GM21825 (cell line): ENCODE results near the gene EXOC4.
"Not testable (repeated sequence)": the region's sequence is repeated elsewhere in the genome, so short reads cannot be mapped to it uniquely, and the experiment has no call there.

ENCODE experiments used
- ATAC-seq: cut with Tn5 transposase; IDR thresholded peaks from one replicate; pipeline ENCODE4 v1.9.1; 2021; ENCODE audit warnings: mild to moderate bottlenecking, moderate library complexity; ENCODE audit not compliant: unreplicated experiment

EXOC4 gene

DNA sequence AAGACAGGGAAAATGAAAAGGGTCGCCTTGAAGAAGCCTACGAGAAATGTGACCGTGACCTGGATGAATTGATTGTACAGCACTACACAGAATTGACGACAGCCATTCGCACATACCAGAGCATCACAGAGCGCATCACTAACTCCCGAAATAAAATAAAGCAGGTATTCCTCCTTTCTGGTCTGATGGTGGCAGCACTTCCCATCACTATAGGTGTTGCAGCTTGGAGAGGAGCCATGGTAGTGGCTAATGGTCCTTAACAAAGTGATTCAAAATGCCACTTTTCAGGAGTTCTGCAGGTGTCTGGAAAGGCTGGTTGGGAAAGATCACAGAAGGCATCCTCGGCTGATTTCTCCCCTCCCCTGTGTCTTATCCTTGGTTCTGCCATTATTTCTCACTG lies 22.1 kb downstream of the EXOC4 start:
- ATAC-seq, result no peak

GRCh38 chr7:133275446-133276095 lies 22.7 kb downstream of the EXOC4 start:
- ATAC-seq, result no peak

GRCh38 chr7:133278975-133279374 lies 26.1 kb downstream of the EXOC4 start:
- ATAC-seq, result not testable (repeated sequence)

DNA sequence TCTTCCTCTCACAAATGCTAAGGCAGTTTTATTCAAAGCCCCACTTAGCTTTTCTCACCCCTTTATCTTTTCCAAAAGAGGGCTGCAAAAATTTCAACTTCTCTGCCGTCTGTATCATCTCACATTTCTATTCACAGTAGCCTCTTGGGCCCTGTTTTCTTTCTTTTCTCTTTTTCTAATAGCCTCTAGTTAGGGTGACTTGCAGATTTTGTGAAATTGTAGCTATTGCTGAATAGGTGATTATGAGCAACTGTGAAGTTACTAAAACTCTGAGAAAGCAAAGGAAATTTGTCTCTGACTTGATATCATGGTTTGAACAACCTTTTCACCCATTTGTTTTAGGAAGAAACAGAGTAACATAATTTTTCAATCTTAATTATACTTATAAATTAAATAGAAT lies 29.2 kb downstream of the EXOC4 start:
- no peak for ATAC-seq

DNA sequence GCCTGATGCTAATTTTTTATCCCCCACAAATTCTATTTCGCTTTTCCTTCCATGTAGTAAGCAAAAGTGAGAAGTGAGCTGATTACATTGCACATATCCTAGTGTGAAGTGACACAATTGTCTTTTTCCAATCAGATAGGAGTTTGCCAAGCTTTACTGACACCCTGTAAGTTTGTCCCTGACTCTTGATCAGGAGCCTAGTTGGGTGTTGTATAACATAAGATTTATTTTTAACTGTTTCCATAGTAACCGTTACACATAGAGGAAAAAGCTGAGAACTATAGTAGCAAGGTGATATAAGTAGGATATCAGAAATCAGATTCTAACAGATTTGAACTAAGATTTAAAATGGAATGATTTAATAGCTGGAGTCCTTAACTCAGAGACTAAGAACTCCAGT lies 31.2 kb downstream of the EXOC4 start:
- no peak for ATAC-seq

- ATAC-seq, result no peak
These were observed 36.1 kb downstream of the EXOC4 start for GRCh38 chr7:133288970-133289369.

DNA sequence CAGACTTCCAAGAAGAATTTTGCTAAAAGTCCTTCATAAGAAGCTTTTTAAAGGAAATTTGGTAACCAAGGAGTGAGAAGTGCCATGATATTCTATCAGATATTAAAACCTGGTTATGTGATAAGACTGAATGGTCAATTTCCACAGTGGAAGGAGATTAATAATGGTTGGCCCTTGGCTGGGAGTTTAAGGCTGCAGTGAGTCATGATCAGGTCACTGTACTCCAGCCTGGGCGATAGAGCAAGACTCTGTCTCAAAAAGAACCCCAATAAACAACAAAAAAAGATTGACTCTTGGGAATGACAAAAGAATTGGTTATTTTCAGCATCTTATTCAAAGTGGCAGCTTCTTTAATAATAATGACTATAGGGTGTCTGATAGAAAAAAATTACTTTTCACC lies 37.2 kb downstream of the EXOC4 start:
- no peak for ATAC-seq

DNA sequence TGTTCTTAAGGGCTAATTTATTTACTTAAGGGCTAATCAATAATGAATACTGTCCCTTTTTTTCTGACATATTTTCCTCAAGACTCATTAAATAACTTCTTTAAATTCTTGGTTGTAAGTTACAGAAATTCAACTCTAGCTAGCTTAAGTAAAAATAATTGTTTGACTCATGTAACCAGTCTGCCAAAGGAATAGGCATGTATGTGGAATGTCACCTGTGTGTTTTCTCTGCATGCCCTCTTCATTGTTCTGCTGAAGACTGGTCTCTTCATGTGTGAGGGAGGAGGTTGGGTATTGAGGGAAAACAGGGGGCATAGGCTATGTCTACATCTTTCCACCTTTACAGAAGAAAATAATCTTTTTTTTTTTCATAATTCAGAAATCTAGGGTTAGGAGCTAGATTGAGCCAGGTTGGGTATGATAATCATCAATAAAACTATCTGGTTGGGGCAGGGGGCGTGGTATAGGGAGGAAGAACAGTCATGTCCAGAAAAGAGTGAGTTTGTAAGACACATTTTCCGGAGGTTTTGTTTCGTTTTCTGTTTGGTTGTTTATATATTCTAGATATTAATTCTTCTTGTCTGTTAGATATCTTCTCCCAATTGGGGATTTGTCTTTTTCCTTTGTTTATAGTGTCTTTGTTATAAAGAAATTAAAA lies 37.9 kb downstream of the EXOC4 start:
- no peak for ATAC-seq

DNA sequence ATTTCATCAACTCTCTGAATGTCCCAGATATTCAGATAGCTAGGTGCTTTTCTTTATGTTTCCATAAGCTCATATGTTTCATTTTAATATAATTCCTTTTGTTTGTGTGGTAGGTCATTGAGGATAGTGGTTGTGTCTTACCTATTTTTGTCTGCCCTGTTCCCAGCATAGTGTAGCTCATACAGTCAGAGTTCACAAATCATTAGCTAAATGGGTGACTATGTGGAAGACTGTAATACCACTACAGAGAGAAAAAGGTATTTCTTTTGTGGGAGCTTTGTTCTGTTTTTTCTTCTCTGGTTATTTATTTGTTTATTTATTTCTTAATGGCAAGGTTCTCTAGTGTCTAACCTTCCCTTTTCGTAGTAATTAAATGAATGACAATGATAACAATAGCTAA lies 39.8 kb downstream of the EXOC4 start:
- no peak for ATAC-seq

DNA sequence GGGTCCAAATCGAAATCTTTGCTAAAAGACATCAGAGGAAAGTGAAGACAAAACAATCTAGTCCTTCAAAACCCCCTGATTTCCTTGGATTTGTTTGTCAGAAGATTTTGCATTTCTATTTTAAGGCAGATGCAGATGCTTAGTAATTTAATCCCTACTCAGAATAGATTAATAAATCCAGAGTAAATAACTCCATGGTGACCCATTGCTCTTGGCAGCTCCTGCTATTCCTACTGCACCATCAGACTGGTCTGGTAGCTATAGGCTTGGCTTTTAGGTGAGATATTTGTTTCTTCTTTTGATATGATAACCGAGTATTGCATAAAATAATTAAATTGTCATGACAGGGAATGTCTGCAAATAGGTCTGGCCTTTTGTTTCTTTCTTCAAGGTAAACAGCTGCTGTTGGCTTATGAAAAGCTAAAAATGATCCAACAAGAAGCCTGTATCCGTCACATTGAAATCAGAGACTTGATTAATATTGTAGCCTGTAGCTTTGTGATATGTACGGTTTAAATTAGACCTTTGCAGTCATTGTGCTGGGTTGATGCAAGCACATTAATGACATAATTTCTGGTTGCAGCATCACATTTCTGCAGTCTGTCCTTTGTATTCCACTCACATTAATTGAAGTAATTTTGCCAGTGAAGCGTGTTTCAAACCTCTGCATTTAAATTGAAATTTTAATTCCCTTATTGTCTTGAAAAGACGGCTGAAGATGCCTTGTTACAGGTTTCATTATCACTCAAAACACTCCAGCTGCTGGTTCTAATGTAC lies 40.7 kb downstream of the EXOC4 start:
- no peak for ATAC-seq

GRCh38 chr7:133294234-133294633 lies 41.4 kb downstream of the EXOC4 start:
- no peak for ATAC-seq

DNA sequence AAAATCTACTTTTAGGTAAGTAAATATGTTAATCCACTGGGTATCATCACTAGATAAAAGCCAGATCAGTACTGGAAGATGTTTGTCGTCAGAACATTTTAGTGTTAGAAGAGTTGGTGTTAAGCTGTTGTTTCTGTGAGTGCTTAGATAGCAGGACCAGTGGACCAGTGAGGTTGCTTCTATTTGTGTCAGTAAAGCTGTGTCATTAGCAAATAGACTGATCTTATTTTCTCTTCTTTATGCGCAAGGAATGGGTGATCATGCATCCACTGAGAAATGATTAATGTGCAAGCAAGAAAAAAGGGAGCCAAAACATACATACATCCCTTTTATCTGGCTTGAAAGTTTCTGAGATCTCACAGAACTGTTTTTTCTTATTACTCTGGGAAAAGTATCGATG lies 42.6 kb downstream of the EXOC4 start:
- ATAC-seq, result no peak

- ATAC-seq, result no peak
These were observed 44.2 kb downstream of the EXOC4 start for GRCh38 chr7:133297093-133297492.

DNA sequence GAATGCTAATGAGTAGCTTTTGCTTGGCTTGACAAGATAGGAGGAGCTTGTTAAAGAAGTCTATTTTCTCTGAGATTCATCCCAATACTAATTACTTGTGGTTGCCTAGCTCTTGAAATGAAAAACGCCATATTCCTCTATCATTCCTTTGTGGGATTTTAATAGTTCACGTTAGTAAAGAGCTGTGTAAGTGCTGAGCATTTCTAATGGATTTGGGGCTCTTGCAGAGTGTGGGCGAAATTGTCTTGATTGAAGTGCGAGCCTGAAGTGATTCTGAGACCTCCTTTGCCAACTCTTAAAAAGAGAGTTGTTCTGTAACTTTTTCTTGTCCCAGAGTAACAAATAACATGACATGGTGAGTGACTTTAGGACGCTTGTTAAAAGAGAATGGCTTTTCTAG lies 45.2 kb downstream of the EXOC4 start:
- ATAC-seq, result no peak

GRCh38 chr7:133299676-133300075 lies 46.8 kb downstream of the EXOC4 start:
- no peak for ATAC-seq

- no peak for ATAC-seq
These were observed 47.2 kb downstream of the EXOC4 start for GRCh38 chr7:133300088-133300487.

GRCh38 chr7:133300811-133301210 lies 47.9 kb downstream of the EXOC4 start:
- no peak for ATAC-seq

DNA sequence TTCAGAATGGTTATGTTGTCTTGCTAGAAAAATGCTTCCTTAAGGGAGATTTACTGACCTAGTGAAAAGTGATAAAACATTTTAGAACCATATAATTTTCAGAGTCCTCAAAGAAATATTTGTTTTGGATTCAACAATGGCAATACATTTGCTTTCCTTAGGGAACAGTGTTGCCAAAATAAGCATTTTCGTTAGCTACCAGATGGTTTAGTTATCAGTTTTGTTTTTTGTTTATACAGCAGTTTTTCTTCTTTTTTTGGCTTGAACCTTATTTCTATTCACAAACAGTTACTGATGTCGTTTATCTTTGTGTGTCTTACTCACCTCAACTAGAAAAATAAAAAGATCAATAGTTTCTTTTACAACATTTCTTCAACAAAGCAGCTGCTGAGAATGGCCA lies 48.6 kb downstream of the EXOC4 start:
- no peak for ATAC-seq

GRCh38 chr7:133303372-133303771 lies 50.5 kb downstream of the EXOC4 start:
- no peak for ATAC-seq

- no peak for ATAC-seq
These were observed 51.1 kb downstream of the EXOC4 start for GRCh38 chr7:133303931-133304330.

DNA sequence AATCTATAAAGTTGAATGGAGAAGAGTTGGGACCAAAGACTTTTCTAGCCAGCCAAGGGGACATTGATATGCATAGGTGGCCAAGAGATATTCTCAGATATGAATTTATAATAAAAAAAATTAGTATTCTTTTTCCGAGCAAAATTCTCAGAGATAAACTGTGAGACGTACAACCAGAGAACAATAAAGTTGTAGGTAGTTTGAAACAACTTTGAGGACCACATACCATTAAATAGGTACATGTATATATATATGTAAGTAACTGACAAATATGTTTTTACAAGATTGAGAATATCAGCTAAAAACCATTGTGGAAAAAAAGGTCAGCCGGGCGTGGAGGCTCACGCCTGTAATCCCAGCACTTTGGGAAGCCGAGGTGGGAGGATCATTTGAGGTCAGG lies 56.5 kb downstream of the EXOC4 start:
- ATAC-seq, result no peak

DNA sequence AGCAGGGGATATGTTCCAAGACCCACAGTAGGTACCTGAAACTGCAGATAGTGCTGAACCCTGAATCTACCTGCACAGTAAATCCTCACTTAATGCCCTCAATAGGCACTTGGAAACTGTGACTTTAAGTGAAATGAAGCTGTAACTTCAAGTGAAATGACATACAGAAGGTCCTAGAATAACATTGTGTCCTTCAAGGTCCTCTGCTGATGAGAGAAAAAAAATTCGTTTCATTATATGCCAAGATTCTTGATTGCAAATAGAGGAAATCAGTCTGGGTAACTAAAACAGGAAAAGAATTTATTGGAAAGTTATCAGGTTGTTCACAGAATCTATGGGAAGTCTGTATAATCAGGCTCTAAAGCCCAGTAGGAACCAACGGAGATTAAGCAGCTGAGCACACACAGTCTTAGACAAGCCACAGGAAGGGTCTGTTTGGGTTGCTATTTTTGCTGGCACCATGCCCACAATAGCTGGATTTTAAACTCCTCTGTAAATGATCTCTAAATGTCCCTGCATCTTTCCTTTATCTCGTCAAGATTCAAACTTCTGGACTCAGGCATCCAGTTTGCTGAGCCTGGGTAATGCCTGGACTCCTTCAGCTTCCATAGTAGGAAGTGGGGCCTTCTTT lies 57.5 kb downstream of the EXOC4 start:
- no peak for ATAC-seq
